ENCODE data around the gene ZNF335. TPM values are rescaled to one million over a fixed set of nuclear protein-coding genes. Genes with fewer than 3 reads are reported as not detected.
A peak's percentile ranks its signal among the peaks of the same experiment; 100 is the strongest.

The ZNF335 gene
- total and polyA plus RNA-seq, 2 of the 13 experiments (the other 11 are each of a cell fraction or from before 2014, with no cell fraction given) = 9.7 to 13.7 TPM

DNA sequence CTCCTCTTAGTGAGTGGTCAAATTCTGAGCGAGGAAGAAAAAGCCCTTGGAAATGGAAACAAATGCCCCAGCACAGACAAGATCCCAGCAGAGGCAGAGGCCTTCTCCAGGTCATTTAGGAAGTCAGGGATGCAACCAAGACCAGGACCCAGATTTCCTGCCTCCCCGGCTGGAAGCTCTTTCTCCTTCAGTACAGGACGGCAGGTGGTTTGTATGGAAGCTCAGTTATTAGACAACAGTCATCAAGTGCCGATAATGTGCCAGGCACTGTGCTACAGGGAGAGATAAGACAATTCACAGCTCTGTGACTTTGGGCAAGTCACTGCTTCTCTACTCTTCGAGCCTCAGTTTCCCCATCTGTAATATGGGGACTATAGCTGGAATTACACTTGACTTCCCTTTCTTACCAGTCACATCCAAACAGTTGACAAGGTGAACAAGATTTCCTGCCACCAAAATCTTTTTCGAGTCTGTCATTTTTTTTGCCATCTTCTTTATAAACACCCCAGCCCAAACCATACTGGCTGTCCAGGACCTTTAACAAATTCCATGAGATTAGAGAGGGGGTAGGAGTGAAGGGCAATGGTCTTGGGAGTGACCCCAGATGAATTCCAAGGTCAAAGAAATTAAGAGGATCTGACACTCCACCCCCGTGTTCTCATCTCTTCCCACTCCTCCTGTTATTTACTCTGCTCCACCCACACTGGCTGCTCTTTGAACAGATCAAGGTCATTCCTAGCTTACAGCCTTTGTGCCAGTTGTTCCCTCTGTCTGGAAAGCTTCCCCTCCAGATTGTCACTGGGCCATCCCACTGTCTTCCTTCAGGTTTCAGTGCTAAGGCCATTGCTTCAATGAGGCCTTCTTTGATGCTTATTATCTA, 42.8 kb upstream of the ZNF335 start (continued):
- TF ChIP-seq ZNF503 (CRISPR knock-in tag; IDR thresholded peaks at IDR 0.05) (peak; percentile 87), HBP1 (CRISPR knock-in tag; IDR thresholded peaks at IDR 0.05; ENCODE audit: low read depth) (0 out of 2 replicates have a peak, but pooled peaks have one; percentile 28), SP5 (CRISPR knock-in tag; IDR thresholded peaks at IDR 0.05; ENCODE audit: borderline replicate concordance, low read depth) (peak; percentile 100), ATF1 (CRISPR knock-in tag; IDR thresholded peaks at IDR 0.05) (no peak), ZNF790 (CRISPR knock-in tag; IDR thresholded peaks at IDR 0.05; ENCODE audit: borderline replicate concordance) (no peak), AFF4 (CRISPR knock-in tag; IDR thresholded peaks at IDR 0.05) (no peak), AGO2 (optimal IDR thresholded peaks at IDR 0.05; ENCODE audit: low read depth, low read length) (no peak), ZBTB37 (CRISPR knock-in tag; IDR thresholded peaks at IDR 0.05) (no peak), HHEX (CRISPR knock-in tag; IDR thresholded peaks at IDR 0.05) (peak; percentile 70; the same call in 1 of the 2 replicates), AGO1 (IDR thresholded peaks at IDR 0.05; ENCODE audit: low read depth, low read length, poor library complexity, severe bottlenecking) (no peak), U2AF2 (IDR thresholded peaks at IDR 0.05; ENCODE audit: low read depth, low read length) (no peak), ZNF12 (CRISPR knock-in tag; IDR thresholded peaks at IDR 0.05) (no peak), ZNF652 (CRISPR knock-in tag; IDR thresholded peaks at IDR 0.05; ENCODE audit: borderline replicate concordance, low read depth) (no peak), ZNF562 (CRISPR knock-in tag; IDR thresholded peaks at IDR 0.05; ENCODE audit: borderline replicate concordance) (no peak), XBP1 (CRISPR knock-in tag; IDR thresholded peaks at IDR 0.05) (no peak), TBX2 (CRISPR knock-in tag; IDR thresholded peaks at IDR 0.05; ENCODE audit: borderline replicate concordance) (peak; percentile 95)
- TF ChIP-seq, protein P1, sequence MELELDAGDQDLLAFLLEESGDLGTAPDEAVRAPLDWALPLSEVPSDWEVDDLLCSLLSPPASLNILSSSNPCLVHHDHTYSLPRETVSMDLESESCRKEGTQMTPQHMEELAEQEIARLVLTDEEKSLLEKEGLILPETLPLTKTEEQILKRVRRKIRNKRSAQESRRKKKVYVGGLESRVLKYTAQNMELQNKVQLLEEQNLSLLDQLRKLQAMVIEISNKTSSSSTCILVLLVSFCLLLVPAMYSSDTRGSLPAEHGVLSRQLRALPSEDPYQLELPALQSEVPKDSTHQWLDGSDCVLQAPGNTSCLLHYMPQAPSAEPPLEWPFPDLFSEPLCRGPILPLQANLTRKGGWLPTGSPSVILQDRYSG (CRISPR knock-in tag; IDR thresholded peaks at IDR 0.05) = no peak
- TF ChIP-seq, protein P2, sequence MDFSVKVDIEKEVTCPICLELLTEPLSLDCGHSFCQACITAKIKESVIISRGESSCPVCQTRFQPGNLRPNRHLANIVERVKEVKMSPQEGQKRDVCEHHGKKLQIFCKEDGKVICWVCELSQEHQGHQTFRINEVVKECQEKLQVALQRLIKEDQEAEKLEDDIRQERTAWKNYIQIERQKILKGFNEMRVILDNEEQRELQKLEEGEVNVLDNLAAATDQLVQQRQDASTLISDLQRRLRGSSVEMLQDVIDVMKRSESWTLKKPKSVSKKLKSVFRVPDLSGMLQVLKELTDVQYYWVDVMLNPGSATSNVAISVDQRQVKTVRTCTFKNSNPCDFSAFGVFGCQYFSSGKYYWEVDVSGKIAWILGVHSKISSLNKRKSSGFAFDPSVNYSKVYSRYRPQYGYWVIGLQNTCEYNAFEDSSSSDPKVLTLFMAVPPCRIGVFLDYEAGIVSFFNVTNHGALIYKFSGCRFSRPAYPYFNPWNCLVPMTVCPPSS (IDR thresholded peaks at IDR 0.05) = no peak

Measured in HepG2 (cell line).